ENCODE measurements around the gene EIF3D.
"Not testable (repeated sequence)": the region's sequence is repeated elsewhere in the genome, so short reads cannot be mapped to it uniquely, and the experiment has no call there.

GRCh38 chr22:36519906-36520305 lies 9.1 kb downstream of the EIF3D start:
- TF ChIP-seq CTCF, POLR2A, POLR2AphosphoS5 (IDR thresholded peaks at IDR 0.05): not testable (repeated sequence)
